Loucy (cell line): ENCODE measurements around the gene BMPR1B.

Source experiments
- CTCF ChIP-seq: fragments of 200-600 bp; sonication (generic); conservative IDR thresholded peaks from 2 replicates; pipeline ENCODE4 v1.5.1; 2014; ENCODE audit warnings: mild to moderate bottlenecking, antibody characterized with exemption, low read length
- EZH2phosphoT487 ChIP-seq: fragments of 200-600 bp; IDR thresholded peaks from 2 replicates; pipeline ENCODE4 v1.6.1; 2018; ENCODE audit warnings: antibody characterized with exemption, mild to moderate bottlenecking, moderate library complexity, borderline replicate concordance

GRCh38 chr4:95084584-95084983, 326.8 kb downstream of the BMPR1B start:
- TF ChIP-seq CTCF (no peak), EZH2phosphoT487 (no peak)
